ENCODE results near the gene ZNF362.
"Not testable (repeated sequence)": the region's sequence is repeated elsewhere in the genome, so short reads cannot be mapped to it uniquely, and the experiment has no call there.

The ZNF362 gene

GRCh38 chr1:33307494-33307864, 51.2 kb downstream of the ZNF362 start:
- TF ChIP-seq, protein P1, sequence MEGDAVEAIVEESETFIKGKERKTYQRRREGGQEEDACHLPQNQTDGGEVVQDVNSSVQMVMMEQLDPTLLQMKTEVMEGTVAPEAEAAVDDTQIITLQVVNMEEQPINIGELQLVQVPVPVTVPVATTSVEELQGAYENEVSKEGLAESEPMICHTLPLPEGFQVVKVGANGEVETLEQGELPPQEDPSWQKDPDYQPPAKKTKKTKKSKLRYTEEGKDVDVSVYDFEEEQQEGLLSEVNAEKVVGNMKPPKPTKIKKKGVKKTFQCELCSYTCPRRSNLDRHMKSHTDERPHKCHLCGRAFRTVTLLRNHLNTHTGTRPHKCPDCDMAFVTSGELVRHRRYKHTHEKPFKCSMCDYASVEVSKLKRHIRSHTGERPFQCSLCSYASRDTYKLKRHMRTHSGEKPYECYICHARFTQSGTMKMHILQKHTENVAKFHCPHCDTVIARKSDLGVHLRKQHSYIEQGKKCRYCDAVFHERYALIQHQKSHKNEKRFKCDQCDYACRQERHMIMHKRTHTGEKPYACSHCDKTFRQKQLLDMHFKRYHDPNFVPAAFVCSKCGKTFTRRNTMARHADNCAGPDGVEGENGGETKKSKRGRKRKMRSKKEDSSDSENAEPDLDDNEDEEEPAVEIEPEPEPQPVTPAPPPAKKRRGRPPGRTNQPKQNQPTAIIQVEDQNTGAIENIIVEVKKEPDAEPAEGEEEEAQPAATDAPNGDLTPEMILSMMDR (IDR thresholded peaks at IDR 0.05; ENCODE audit: low read depth, low read length): no peak
- no peak overlapping the region for H3K4me3 ChIP-seq (ENCODE audit: low read depth, low read length)
- in situ Hi-C loops (cut with HindIII; ENCODE audit: low sequenced_read_pairs): no loop called here
- DNase-seq (ENCODE audit: low read depth, low spot score): no peak

- DNase-seq (ENCODE audit: low read depth, low spot score); H3K4me3 ChIP-seq (ENCODE audit: low read depth, low read length); in situ Hi-C loops (cut with HindIII; ENCODE audit: low sequenced_read_pairs): not testable (repeated sequence)
These were observed 53.1 kb downstream of the ZNF362 start for GRCh38 chr1:33309351-33309750.

GRCh38 chr1:33310702-33311101, 54.4 kb downstream of the ZNF362 start:
- TF ChIP-seq, protein P1 (IDR thresholded peaks at IDR 0.05; ENCODE audit: low read depth, low read length): no peak
- DNase-seq (ENCODE audit: low read depth, low spot score): no peak
- in situ Hi-C loops (cut with HindIII; ENCODE audit: low sequenced_read_pairs): no loop called here
- H3K4me3 ChIP-seq (ENCODE audit: low read depth, low read length): no peak overlapping the region

DNA sequence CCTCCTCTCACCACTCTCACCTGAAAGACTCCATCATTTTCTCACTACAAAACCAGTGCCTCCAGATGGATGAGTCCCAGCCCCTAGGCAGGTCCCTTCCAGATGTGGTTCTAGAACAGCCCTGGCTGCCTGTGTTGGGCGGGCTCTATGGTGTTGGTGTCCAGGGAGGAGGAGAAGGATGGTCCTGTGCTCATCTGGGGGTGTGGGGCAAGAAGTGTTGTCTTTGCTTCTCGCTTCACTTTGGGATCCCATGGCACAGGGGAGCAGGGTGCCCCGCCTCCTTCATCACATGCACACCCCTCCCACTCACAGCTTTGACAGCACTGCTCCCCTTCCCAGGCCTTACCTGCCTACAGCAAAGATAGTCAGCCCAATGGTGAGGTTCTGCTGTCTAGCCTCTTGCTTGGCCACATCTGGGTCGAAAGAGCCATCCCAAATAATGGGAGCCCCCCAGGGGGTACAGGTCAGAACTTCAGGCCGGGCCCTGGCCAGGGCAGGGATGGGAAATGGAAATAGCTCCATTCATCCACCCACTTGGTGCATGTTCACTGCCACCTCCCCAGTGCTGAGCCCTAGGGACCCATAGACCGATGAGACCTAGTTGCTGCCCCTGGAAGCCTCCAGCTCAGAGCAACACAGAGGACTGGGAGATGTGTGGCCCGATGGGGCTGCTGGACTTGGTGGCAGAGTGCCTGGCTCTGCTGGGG, 55.6 kb downstream of the ZNF362 start:
- H3K4me3 ChIP-seq (ENCODE audit: low read depth, low read length): no peak overlapping the region
- DNase-seq (ENCODE audit: low read depth, low spot score): no peak
- TF ChIP-seq, protein P1 (IDR thresholded peaks at IDR 0.05; ENCODE audit: low read depth, low read length): no peak
- in situ Hi-C loops (cut with HindIII; ENCODE audit: low sequenced_read_pairs): no loop called here

GRCh38 chr1:33312413-33312749, 56.1 kb downstream of the ZNF362 start:
- H3K4me3 ChIP-seq (ENCODE audit: low read depth, low read length): no peak overlapping the region
- no peak for DNase-seq (ENCODE audit: low read depth, low spot score)
- TF ChIP-seq, protein P1 (IDR thresholded peaks at IDR 0.05; ENCODE audit: low read depth, low read length): no peak
- in situ Hi-C loops (cut with HindIII; ENCODE audit: low sequenced_read_pairs): no loop called here

GRCh38 chr1:33314416-33314815, 58.1 kb downstream of the ZNF362 start:
- no peak for DNase-seq (ENCODE audit: low read depth, low spot score)
- TF ChIP-seq, protein P1 (IDR thresholded peaks at IDR 0.05; ENCODE audit: low read depth, low read length): no peak
- no peak overlapping the region for H3K4me3 ChIP-seq (ENCODE audit: low read depth, low read length)
- in situ Hi-C loops (cut with HindIII; ENCODE audit: low sequenced_read_pairs): no loop called here

DNA sequence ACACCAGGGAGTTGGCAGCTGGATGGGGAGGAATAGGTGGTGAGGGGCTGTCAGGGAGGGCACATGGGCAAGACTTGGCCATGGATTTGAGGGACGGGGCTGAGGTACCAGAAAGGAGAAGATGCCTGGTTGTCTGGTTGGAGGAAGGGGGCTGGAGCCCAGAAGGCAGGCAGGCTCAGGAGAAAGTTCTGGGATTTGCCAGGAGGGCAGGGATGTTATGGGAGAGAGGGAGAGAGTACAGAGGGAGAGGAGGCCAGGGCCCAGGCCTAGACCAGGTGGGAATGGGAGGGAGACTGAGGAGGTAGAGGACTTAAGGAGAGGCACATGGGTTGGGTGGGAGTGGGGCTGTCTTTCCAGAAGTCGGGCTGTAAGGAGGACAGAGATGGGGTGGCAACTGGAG, 60.3 kb downstream of the ZNF362 start:
- TF ChIP-seq, protein P1 (IDR thresholded peaks at IDR 0.05; ENCODE audit: low read depth, low read length): no peak
- no peak for DNase-seq (ENCODE audit: low read depth, low spot score)
- in situ Hi-C loops (cut with HindIII; ENCODE audit: low sequenced_read_pairs): no loop called here

More for the DNA sequence above, 60.3 kb downstream of the ZNF362 start:
- H3K4me3 ChIP-seq (ENCODE audit: low read depth, low read length): no peak overlapping the region
